Thoracic aorta endothelial cell (primary cell): ENCODE data around the gene GSDME. TPM values are rescaled to one million over a fixed set of nuclear protein-coding genes. Genes with fewer than 3 reads are reported as not detected.

ENCODE experiments used
- total RNA-seq: library from RNA; depleted of rRNA; stranded (reverse); fragments of >200 nt; gene quantifications from 2 replicates; pipeline ENCODE4 v1.2.3, GENCODE V29; 2012

The GSDME gene
- 20.2 and 24.9 TPM in 2 replicates for total RNA-seq

DNA sequence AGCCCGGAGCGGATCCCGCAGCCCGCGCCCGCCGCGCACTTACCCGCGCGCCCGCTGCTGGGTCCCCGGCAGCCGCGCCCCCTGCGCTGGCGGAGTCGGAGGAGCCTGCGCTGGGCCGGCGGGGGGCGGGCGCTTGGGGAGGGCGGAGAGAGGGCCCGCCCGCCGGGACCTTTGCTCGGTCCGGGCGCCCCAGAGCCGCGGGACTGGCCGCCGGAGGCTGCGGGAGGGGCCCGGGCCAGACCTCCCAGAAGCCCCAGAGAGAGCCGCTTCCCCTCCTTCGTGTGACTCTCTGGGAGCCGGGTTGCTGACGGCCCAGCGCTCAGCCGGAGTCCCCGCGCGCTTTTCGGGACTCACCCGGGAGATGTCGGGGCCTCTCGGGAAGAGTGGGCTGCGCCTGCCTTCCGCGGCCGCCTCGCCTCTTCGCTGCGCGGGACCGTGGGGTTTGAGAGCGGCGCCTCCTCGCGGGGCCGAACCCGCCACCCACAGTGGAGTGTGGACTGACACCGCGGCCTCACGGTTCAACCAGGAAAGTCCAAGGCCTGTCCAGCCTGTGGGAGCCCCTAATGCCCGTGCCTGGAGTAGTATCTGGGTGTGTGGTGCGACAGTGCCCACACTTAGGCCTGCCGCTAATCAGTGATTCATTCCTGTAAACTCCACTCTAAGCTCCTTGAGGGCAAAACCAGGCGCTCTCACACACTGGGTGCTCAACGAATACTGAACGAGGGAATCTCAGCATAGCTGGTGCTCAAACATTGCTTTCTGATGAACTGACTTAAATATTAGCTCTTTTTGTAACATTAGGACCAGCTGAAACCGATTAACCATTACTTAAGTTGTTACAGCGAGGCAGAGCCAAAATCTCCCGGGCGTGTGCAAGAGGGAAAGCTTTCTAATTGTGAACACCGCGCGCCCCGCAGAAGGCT is at the start of gene GSDME:
GSDME (minus strand) TSS at position 112 of the 923 bp plus-strand sequence. CDS start 7,690 bp downstream, outside the sequence.

Other genes with a start within 250 kb of the GSDME start
- 29.4 and 29.7 TPM in 2 replicates for gene PALS2, start 184.0 kb downstream of the GSDME start, total RNA-seq
- gene OSBPL3, start 222.7 kb upstream of the GSDME start, total RNA-seq, result 62.4 and 65.4 TPM in 2 replicates